NCI-H446 treated with DMSO at 0.1 percent for 48 hours (cell line): ENCODE data around the gene RAB8B.
A peak's percentile ranks its signal among the peaks of the same experiment; 100 is the strongest.

Source experiments
- DNase-seq: peaks from one replicate; lab custom pipeline; 2025; lab: John Stamatoyannopoulos, UW

RAB8B gene

GRCh38 chr15:63276342-63277037 lies 87.1 kb downstream of the RAB8B start:
- DNase-seq: no peak

- DNase-seq: no peak
Observed at GRCh38 chr15:63277038-63277892, 87.9 kb downstream of the RAB8B start, which contains the start of gene APH1B. APH1B (plus strand) TSS chr15:63277605; CDS start chr15:63277624, 19 bp downstream.

GRCh38 chr15:63277893-63278456 lies 88.6 kb downstream of the RAB8B start:
- DNase-seq: no peak

- DNase-seq: no peak
Observed at GRCh38 chr15:63283126-63283525, 93.7 kb downstream of the RAB8B start.

- no peak for DNase-seq
Observed at GRCh38 chr15:63284335-63284734, 94.9 kb downstream of the RAB8B start.

- DNase-seq: no peak
Observed at GRCh38 chr15:63287109-63287508, 97.7 kb downstream of the RAB8B start.

GRCh38 chr15:63288342-63288741 lies 98.9 kb downstream of the RAB8B start:
- DNase-seq: no peak

GRCh38 chr15:63288778-63289378 lies 99.5 kb downstream of the RAB8B start:
- peak; percentile 49 for DNase-seq

- no peak for DNase-seq
Observed at GRCh38 chr15:63291507-63291906, 102.1 kb downstream of the RAB8B start.

GRCh38 chr15:63292241-63292640 lies 102.8 kb downstream of the RAB8B start:
- DNase-seq: no peak

- DNase-seq: no peak
Observed at GRCh38 chr15:63292771-63293170, 103.4 kb downstream of the RAB8B start.

- DNase-seq: no peak
Observed at GRCh38 chr15:63294359-63294758, 105.0 kb downstream of the RAB8B start.

- no peak for DNase-seq
Observed at GRCh38 chr15:63295341-63295740, 105.9 kb downstream of the RAB8B start.

GRCh38 chr15:63296195-63296594 lies 106.8 kb downstream of the RAB8B start:
- no peak for DNase-seq

- no peak for DNase-seq
Observed at GRCh38 chr15:63299943-63300575, 110.7 kb downstream of the RAB8B start.

GRCh38 chr15:63301088-63301487 lies 111.7 kb downstream of the RAB8B start:
- DNase-seq: no peak

GRCh38 chr15:63305260-63305659 lies 115.9 kb downstream of the RAB8B start:
- DNase-seq: no peak

- DNase-seq: no peak
Observed at GRCh38 chr15:63306492-63307073, 117.2 kb downstream of the RAB8B start.

GRCh38 chr15:63308491-63308890 lies 119.1 kb downstream of the RAB8B start:
- DNase-seq: no peak

GRCh38 chr15:63308947-63309346 lies 119.5 kb downstream of the RAB8B start:
- DNase-seq: no peak

- DNase-seq: no peak
Observed at GRCh38 chr15:63310646-63311045, 121.2 kb downstream of the RAB8B start.

GRCh38 chr15:63312286-63312685 lies 122.9 kb downstream of the RAB8B start:
- DNase-seq: no peak
